Measurements from ENCODE around the gene POLE. TPM values are rescaled to one million over a fixed set of nuclear protein-coding genes. Genes with fewer than 3 reads are reported as not detected.

The POLE gene
- total and polyA plus RNA-seq, 2 experiments from 2014 or later: 19.3 to 46.1 TPM

- Histone ChIP-seq H3K4me3 (no peak overlapping the region), H3K4me1 (ENCODE audit: low read depth) (no peaks in the 10 kb centered on the region), H3K9me3 (ENCODE audit: low read depth) (no peaks in the 10 kb centered on the region), H3K36me3 (no peaks in the 10 kb centered on the region), H3K27me3 (peaks cover 86% of the 10 kb centered on the region), H3K27ac (no peak overlapping the region)
- TF ChIP-seq, protein P1, sequence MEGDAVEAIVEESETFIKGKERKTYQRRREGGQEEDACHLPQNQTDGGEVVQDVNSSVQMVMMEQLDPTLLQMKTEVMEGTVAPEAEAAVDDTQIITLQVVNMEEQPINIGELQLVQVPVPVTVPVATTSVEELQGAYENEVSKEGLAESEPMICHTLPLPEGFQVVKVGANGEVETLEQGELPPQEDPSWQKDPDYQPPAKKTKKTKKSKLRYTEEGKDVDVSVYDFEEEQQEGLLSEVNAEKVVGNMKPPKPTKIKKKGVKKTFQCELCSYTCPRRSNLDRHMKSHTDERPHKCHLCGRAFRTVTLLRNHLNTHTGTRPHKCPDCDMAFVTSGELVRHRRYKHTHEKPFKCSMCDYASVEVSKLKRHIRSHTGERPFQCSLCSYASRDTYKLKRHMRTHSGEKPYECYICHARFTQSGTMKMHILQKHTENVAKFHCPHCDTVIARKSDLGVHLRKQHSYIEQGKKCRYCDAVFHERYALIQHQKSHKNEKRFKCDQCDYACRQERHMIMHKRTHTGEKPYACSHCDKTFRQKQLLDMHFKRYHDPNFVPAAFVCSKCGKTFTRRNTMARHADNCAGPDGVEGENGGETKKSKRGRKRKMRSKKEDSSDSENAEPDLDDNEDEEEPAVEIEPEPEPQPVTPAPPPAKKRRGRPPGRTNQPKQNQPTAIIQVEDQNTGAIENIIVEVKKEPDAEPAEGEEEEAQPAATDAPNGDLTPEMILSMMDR (IDR thresholded peaks at IDR 0.05; ENCODE audit: low read depth, low read length): no peak
- no peak for DNase-seq (ENCODE audit: low read depth in 1 of 2, low spot score in 1 of 2)
Measured at GRCh38 chr12:132614029-132614428, 73.1 kb downstream of the POLE start.

DNA sequence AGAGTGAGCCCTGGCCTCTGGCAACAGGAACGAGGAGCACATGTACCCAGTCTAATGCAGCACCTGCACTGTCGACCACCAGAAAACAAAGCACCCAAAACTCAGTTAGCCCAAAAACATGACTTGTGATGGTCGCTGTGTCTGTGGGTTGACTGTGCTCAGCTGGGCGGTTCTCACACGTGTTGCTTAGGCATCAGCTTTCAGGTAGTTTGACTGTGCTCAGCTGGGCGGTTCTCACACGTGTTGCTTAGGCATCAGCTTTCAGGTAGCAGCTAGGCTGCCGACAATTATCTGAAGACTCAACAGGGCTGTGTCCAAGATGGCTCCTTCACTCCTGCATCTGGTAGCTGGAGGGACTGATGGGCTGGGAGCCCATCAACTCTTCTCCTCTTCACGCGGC is 75.5 kb downstream of the POLE start:
- no peaks in the 10 kb centered on the region for H3K9me3 ChIP-seq (ENCODE audit: low read depth)
- TF ChIP-seq, protein P1 (IDR thresholded peaks at IDR 0.05; ENCODE audit: low read depth, low read length): no peak
- H3K27ac ChIP-seq: no peak overlapping the region
- no peak for DNase-seq (ENCODE audit: low read depth in 1 of 2, low spot score in 1 of 2)
- H3K4me3 ChIP-seq: no peak overlapping the region
- H3K36me3 ChIP-seq: no peaks in the 10 kb centered on the region
- H3K4me1 ChIP-seq (ENCODE audit: low read depth): no peaks in the 10 kb centered on the region
- peaks cover 78% of the 10 kb centered on the region for H3K27me3 ChIP-seq

DNA sequence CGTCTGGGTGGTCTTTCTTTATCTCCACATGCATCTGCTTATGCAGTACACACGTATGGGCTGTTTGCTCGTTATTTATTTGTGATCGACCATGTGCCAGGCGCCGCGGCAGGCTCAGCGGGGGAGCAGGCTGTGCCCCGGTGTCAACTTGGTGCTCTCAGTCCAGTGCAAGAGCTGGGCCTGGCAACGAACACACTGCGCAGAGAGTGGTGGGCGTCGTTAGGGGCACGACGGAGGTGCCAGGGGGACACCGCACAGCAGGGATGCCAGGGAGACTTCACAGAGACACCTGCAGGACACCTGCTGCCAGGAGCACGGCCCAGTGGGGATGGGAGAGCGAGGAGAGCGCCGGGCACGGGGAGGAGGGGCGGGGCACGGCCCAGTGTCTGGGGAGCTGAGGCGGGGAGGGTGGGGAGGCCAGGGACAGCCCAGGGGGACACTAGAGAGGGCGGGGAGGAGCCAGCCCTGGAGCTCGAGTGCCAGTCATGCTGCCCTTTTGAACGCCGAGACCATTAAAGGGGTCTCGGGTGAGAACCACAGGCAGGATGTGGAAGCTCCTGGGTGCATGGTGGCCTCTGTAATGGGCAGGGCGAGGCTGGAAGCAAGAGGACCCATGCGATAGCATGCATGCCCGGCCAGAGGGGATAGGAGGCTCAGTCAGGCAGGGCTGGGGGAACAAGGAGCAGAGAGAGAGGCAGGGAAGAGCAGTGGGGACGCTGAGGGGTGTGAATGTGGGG is 76.1 kb downstream of the POLE start:
- Histone ChIP-seq H3K36me3 (no peaks in the 10 kb centered on the region), H3K27me3 (peaks cover 78% of the 10 kb centered on the region), H3K4me1 (ENCODE audit: low read depth) (no peaks in the 10 kb centered on the region), H3K27ac (no peak overlapping the region), H3K9me3 (ENCODE audit: low read depth) (no peaks in the 10 kb centered on the region), H3K4me3 (no peak overlapping the region)
- TF ChIP-seq, protein P1 (IDR thresholded peaks at IDR 0.05; ENCODE audit: low read depth, low read length): no peak
- no peak for DNase-seq (ENCODE audit: low read depth in 1 of 2, low spot score in 1 of 2)

GRCh38 chr12:132610051-132610759 is 76.9 kb downstream of the POLE start, which contains the start of gene LRCOL1:
TSS of gene LRCOL1 (minus strand) at chr12:132610582. CDS start at chr12:132606251, 4,331 bp downstream.
- DNase-seq (ENCODE audit: low read depth in 1 of 2, low spot score in 1 of 2): peak in 1 of 2 donors; percentile 93
- peaks cover 76% of the 10 kb centered on the region for H3K27me3 ChIP-seq
- H3K4me3 ChIP-seq: no peak within 1 kb of the TSS

More at GRCh38 chr12:132610051-132610759, 76.9 kb downstream of the POLE start, which contains the start of gene LRCOL1:
- H3K27ac ChIP-seq: no peak within 1 kb of the TSS
- no peaks in the 10 kb centered on the region for H3K4me1 ChIP-seq (ENCODE audit: low read depth)
- TF ChIP-seq, protein P1 (IDR thresholded peaks at IDR 0.05; ENCODE audit: low read depth, low read length): no peak
- H3K36me3 ChIP-seq: no peaks in the 10 kb centered on the region
- H3K9me3 ChIP-seq (ENCODE audit: low read depth): no peaks in the 10 kb centered on the region

Data from cardiac muscle cell (in vitro differentiated cells and primary cell).